ENCODE data around the gene EMC1.
"Not testable (repeated sequence)": the region's sequence is repeated elsewhere in the genome, so short reads cannot be mapped to it uniquely, and the experiment has no call there.

EMC1 gene

DNA sequence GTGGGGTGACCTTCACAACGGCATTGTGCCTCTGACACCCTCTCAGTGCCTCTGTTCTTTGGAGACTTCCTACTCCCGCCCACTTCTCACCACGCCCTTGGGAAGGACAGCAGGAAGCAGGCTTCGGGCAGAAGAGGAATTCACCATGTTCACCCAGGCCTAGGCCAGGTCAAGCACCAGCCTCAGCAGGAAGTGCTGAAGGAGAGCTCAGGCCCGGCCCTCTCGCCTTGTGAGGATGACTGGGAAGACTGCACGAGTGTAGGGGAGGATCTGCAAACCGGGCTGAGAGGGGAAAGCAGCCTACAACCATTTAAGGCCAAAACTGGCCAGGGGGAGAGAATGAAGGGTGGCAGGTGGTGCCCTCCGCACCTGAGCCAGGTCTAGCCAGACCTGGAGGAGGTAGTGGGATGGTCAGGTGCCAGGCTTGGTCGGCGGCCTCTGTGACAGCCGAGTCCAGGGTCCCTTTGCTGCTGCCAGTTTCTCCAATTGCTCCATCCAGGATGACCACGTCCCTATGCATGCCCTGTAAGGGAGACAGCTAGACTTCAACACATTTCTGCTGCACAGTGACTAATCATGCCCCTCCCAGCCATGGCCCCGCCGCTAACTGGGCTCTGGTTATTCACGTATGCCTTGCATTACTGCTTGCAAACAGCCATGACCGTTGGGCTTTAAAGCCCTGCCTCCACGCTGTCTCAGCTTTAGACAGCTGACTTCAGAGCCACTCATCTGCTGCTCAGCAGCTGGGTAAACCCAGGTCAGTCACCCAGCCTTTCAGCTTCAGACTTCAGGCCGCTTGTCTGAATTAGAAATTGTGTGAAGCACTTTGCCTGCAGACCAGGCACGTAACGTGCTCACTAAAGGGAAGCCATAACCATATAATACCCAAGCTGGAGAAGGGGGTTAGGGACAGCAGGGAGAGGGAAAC, 9.2 kb upstream of the EMC1 start:
- DNase-seq (ENCODE audit: low read depth in 2 of 2), result no peak

DNA sequence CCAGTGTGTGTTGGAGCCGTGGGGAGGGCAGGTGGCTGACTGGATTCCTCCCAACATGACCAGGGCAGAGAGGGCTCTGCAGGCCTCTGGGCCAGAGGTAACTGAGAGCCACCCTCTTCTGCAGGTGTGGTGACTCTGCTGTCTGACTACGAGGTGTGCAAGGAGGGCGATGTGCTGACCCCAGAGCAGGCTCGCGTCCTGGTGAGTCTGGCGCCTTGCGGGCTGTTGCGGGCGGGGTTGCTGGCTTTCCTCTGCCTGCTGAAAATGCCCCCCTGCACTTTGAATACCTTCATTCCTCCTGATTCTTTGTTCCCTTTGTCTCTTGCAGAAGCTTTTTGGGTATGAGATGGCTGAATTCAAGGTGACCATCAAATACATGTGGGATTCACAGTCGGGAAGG, 7.0 kb upstream of the EMC1 start:
- no peak for DNase-seq (ENCODE audit: low read depth in 2 of 2)

GRCh38 chr1:19257178-19257914, 6.0 kb upstream of the EMC1 start:
- no peak for DNase-seq (ENCODE audit: low read depth in 2 of 2)

- DNase-seq (ENCODE audit: low read depth in 2 of 2), result not testable (repeated sequence)
Measured at GRCh38 chr1:19256301-19256700, 5.0 kb upstream of the EMC1 start.

- no peak for DNase-seq (ENCODE audit: low read depth in 2 of 2)
Measured at GRCh38 chr1:19255288-19255687, 4.0 kb upstream of the EMC1 start.

GRCh38 chr1:19254416-19254815, 3.1 kb upstream of the EMC1 start:
- DNase-seq (ENCODE audit: low read depth in 2 of 2), result no peak

GRCh38 chr1:19250629-19251304, 557 bp downstream of the EMC1 start:
- DNase-seq (ENCODE audit: low read depth in 2 of 2), result no peak

DNA sequence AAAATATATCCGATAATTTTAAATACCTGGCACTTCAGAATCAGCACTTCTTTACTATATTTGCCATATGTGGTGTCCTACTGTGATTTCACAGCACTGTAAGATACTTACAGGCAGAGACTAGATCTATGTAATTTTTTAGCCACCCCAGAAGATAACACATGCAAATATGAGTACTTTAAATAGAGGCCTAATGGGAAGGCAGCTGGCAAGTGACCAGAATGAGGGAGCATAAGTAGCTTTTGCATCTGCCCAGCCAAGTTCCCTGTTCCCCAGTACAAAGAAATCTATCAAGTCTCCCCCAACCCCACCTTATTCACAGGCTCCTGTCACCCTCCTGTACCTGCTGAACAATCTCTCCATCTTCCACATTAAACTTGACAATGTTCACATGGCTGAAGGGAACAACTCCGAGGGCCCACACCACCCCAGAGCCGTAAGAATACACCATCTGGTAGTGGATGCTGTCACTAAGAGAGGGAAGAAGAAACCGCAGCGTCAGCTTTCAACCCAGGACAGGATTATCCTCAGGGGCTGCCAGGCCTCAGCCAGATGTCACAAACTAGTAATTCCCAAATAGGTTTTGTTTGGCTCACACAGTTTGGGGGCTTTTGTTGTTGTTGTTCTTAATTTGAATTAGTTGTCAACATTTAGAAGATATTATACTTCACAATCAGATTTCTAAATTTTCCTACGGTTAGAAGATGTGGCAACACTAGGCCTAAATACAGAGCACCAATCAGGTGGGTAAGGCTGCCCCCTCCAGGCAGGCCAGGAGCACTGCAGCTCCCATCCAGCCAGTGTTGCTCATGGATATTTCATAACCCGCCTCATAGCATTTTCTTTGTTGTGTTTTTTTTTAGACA, 10.4 kb downstream of the EMC1 start:
- peak; percentile 17 to 29 for DNase-seq (ENCODE audit: low read depth in 2 of 2)

- DNase-seq (ENCODE audit: low read depth in 2 of 2), result no peak
Measured at GRCh38 chr1:19239876-19240275, 11.4 kb downstream of the EMC1 start.

GRCh38 chr1:19234224-19234623, 17.1 kb downstream of the EMC1 start:
- no peak for DNase-seq (ENCODE audit: low read depth in 2 of 2)

- DNase-seq (ENCODE audit: low read depth in 2 of 2), result no peak
Measured at GRCh38 chr1:19232524-19232846, 18.8 kb downstream of the EMC1 start.

DNA sequence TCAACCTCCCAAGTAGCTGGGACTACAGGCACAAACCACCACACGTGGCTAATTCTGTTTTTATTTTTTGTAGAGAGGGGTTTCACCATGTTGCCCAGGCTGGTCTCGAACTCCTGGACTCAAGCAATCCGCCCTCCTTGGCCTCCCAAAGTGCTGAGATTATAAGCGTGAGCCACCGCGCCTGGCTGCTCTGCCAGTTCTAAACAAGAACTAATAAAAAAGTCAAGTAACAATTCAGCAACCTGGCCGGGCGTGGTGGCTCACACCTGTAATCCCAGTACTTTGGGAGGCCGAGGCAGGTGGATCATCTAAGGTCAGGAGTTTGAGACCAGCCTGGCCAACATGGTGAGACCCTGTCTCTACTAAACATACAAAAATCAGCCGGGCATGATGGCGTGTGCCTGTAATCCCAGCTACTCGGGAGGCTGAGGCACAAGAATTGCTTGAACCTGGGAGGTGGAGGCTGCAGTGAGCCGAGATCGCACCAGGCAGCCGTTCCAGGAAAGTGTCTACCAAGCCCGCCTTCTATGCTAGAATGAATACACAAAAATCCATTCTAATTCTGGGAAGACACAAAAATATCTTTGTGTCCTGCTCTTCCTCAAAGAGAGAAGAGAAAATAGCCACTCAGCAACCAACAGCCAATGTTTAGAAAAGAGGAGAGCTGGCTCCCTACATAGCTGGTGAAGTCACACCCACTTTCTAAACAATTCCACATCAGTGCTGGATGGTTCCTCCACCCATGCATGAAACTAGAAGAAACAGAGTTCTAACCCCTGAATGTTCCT, 19.4 kb downstream of the EMC1 start:
- DNase-seq (ENCODE audit: low read depth in 2 of 2), result not testable (repeated sequence)

GRCh38 chr1:19229828-19230325, 21.4 kb downstream of the EMC1 start:
- no peak for DNase-seq (ENCODE audit: low read depth in 2 of 2)

DNA sequence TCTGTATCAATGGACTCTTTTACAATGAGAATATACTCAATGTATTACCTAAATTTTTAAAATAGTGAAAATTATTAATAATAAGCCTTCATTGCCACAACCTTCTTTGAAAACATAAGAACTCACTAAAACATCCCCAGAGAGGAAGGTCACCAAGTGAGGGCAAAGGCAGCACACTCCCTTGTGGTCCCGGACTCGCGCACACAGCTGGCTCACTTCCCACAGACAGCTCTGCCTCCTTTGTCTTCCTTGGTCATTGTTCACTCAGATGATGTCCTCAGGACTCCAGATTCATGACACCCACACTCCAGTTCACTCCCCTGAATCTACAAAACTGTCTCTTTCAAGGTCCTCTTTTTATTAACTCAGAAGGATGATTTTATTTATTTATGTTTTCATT, 22.1 kb downstream of the EMC1 start:
- DNase-seq (ENCODE audit: low read depth in 2 of 2), result no peak

- no peak for DNase-seq (ENCODE audit: low read depth in 2 of 2)
Measured at GRCh38 chr1:19222979-19223824, 28.1 kb downstream of the EMC1 start.

DNA sequence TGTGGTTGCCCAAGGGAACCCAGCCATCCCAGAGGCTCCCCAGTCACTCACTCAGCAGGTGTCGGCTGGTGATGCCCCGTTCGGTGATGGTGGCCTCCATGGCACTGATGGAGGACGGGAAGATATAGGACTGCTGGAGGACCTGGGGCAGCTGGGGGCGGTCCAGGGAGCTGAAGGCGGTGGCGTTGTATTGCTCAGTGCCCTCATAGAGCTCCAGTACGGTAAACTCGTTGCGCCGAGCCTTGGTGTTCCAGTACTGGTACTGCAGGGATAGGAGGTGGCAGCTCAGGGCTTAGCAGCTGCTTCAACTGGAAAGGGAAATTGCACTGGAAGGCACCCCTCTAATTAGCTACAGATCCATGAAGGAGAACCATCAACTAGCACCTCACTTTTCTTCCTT, 28.8 kb downstream of the EMC1 start:
- no peak for DNase-seq (ENCODE audit: low read depth in 2 of 2)

- DNase-seq (ENCODE audit: low read depth in 2 of 2), result no peak
Measured at GRCh38 chr1:19220991-19221390, 30.3 kb downstream of the EMC1 start.

GRCh38 chr1:19220080-19220846, 31.1 kb downstream of the EMC1 start:
- no peak for DNase-seq (ENCODE audit: low read depth in 2 of 2)

- DNase-seq (ENCODE audit: low read depth in 2 of 2), result no peak
Measured at GRCh38 chr1:19219451-19219850, 31.9 kb downstream of the EMC1 start.

Data from activated CD8-positive, alpha-beta memory T cell treated with anti-CD3 and anti-CD28 coated beads for 4 hours (primary cell).